ENCODE measurements around the gene METTL17.
"Not testable (repeated sequence)": the region's sequence is repeated elsewhere in the genome, so short reads cannot be mapped to it uniquely, and the experiment has no call there.

GRCh38 chr14:21009721-21010120 is 19.9 kb downstream of the METTL17 start:
- TF ChIP-seq CTCF (IDR thresholded peaks at IDR 0.05 in 8 of 11, conservative IDR thresholded peaks at IDR 0.05 in 3 of 11); POLR2A (IDR thresholded peaks at IDR 0.05); POLR2AphosphoS5 (IDR thresholded peaks at IDR 0.05): not testable (repeated sequence)
